ENCODE results near the gene HBP1.

DNA sequence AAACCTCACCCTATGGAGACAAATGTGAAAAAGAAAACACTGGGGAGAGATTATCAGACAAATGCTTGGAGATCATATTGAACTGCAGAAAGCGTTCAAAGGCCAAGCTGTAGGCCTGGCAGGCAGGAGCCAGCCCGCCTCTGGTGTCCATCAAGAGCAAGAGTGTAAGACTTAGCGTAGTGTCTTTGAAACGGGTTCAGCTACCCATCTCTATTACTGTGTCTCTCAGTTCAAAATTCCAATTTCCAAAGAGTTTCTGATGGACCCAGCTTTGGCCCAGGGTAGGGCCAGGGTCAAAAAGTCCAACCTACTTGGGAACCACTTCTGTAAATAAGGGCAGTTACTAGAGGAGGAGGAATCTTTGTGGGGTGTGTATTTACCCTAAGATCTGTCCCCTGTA is 45.4 kb upstream of the HBP1 start:
- TF ChIP-seq, protein P1, sequence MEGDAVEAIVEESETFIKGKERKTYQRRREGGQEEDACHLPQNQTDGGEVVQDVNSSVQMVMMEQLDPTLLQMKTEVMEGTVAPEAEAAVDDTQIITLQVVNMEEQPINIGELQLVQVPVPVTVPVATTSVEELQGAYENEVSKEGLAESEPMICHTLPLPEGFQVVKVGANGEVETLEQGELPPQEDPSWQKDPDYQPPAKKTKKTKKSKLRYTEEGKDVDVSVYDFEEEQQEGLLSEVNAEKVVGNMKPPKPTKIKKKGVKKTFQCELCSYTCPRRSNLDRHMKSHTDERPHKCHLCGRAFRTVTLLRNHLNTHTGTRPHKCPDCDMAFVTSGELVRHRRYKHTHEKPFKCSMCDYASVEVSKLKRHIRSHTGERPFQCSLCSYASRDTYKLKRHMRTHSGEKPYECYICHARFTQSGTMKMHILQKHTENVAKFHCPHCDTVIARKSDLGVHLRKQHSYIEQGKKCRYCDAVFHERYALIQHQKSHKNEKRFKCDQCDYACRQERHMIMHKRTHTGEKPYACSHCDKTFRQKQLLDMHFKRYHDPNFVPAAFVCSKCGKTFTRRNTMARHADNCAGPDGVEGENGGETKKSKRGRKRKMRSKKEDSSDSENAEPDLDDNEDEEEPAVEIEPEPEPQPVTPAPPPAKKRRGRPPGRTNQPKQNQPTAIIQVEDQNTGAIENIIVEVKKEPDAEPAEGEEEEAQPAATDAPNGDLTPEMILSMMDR (conservative IDR thresholded peaks at IDR 0.05; ENCODE audit: low read depth in 2 of 2): no peak
- TF ChIP-seq EZH2 (IDR thresholded peaks at IDR 0.05; ENCODE audit: low read depth, unreplicated experiment): no peak
- no peak for TF ChIP-seq ZNF114 (CRISPR knock-in tag; IDR thresholded peaks at IDR 0.05)
- no peak for TF ChIP-seq CREB1 (CRISPR knock-in tag; IDR thresholded peaks at IDR 0.05; ENCODE audit: low read depth)
- TF ChIP-seq ZNF331 (CRISPR knock-in tag; IDR thresholded peaks at IDR 0.05; ENCODE audit: low read depth): no peak
